GM18498 (cell line): Measurements from ENCODE around the gene CATSPERZ.
A peak's percentile ranks its signal among the peaks of the same experiment; 100 is the strongest.

Experiments
- ATAC-seq: cut with Tn5 transposase; IDR thresholded peaks from one replicate; pipeline ENCODE4 v1.9.1; 2021; ENCODE audit warnings: mild to moderate bottlenecking, moderate library complexity; ENCODE audit not compliant: unreplicated experiment

The CATSPERZ gene

DNA sequence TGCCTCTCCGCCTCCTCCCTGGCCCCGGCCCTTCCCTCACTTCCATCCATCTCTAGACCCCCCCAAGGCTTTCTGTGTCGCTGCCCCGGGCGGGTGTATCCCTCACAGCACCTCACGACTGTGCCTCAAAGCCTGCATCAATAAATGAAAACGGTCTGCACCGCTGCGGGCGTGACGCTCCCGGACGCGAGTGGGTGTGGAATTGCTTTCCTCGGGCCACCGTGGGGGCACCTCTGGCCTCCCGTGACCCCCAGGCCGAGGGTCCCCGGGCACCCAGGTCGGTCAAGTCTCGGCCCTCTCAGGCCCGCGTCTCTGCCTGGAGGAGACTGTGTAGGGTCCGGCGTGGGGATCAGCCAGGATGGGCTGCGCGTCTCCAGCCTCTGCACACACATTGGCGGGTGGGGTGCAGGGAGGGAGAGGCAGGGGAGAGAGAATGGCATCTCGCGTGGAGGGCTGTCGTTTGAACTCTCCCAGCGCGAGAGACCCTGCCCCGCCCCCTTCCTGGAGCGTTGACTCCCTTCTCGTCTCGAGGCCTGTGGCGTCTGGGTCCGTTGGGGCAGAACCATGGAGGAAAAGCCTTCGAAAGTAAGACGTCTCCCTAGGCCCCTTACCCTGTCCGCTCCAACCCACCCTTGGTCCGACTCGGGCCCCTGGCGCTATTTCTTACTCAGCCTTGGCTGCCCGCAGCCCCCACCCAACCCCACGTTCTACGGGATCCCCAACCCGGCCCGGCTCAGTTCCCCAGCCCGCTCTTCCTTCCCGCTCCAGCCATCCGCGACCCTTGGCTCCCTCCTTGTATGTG is at the start of gene CATSPERZ:
CATSPERZ (plus strand) TSS at position 512 of the 802 bp plus-strand sequence; CDS start at position 565, 53 bp downstream.
- ATAC-seq: no peak

DNA sequence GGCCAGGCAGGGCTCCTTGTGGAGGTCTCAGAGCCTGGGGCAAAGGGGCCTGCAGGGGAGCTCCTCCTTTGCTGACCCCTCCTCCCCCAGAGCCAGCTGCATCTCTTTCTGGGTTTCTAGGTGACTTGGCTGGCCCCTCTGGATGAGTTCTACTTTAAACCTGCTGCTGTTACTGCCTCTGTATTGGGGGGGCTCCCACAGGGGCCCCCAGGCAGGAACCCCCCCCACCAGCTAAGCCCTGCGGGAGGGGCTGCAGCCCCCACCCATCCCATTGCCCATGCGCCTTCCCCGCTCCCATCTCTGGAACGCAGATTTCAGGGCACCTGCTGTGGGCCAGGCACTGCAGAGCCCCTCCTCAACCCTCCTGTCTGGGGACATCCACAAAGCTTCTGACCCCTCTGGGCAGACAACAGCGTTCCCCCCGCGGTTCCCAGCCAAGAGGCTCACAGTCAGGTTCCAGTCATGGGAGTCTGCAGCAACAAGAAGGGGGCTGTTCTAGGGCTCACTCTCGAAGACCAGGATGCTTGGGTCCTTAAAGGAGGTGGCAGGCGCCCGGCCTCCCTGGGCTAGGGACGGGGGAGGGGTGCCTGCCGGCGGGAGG is 49.6 kb upstream of the CATSPERZ start:
- ATAC-seq: no peak

DNA sequence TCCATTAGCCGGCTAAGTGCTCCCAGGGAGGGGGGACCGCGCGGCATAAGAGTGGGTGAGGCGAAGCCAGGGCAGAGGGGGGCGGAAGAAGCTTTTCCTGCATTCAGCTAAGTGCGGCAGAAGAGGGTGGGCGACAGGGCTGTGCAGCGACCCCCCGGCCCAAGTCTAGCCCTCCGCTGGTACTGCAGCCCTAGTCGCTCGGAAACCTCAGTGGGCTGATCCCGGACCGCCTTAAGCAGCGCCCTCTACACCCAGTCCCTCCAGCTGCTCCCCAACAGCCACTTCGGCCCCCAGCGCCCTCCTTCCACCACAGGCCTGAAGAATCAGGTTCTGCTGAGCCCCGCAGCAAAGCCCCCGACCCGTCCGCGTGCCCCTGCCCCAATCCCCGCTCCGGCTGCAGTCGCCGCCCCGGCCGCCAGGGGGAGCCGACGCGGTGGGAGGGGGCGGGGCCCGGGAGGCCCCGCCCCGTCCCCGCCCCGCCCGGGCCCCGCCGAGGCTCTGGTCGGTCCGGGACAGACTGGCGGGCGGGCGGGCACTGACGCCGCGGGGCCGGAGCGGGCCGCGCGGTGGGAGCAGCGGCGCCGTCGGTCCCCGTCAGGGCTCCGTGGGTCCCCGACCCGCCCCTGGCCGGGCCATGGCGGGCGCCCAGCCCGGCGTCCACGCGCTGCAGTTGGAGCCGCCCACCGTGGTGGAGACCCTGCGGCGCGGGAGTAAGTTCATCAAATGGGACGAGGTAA is 49.0 kb upstream of the CATSPERZ start, which contains the start of gene PLCB3:
PLCB3 (plus strand) TSS at position 515 of the 737 bp plus-strand sequence; CDS start at position 635, 120 bp downstream.
- peak; percentile 54 for ATAC-seq

DNA sequence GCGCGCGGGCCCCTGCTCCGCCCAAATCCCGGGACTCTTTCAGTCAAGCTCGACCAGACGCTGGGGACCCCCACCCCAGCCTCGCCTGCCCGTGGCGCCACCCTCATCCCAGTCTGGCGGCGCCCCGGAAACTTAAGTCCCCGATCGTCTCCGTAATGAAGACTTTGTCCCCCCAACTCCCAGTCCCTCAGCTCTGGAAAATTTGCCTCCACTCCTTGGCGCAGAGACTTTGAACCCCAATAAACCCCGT is 48.5 kb upstream of the CATSPERZ start:
- ATAC-seq: no peak

DNA sequence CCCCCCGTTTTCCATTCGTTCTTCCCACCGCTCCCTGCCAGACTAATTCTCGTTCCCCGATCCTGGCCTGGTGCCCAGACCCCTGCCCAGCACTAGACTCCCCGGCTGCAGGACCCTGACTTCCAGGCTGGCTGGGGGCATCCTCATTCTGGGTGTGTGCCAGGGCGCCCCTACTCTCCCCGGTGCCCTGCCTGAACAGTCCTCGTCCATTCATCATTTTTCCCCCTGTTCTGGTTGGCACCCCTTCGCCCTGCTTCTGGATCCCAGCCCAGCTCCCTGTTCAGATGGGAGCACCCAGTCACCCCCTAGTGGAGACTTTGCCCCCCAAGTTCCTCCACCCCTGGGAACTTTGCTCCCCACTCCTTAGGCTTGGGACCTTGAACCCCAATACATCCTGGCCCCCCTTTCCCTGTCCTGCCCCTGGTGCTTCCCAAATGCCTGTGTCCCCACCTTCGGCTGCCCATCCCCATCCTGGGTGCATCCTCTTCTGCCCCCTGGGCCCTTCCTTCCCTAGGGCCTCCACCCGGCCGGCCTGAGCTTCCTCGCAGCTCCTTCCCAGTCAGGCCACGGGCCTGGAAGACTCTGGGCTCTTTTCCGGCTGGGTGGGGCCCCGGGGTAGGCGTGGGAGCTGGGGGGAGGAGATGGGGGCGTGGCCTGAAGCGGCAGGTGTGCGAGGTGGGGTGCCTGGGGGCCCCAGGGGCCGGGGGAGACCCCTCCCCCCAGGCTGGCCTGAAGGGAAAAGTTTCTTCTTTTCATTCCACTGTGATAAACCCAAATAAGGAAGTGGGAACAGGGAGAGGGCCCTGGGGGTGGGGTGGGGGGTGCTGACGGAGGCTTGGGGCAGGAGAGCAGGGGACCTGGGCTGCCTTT is 47.9 kb upstream of the CATSPERZ start:
- no peak for ATAC-seq

- no peak for ATAC-seq
These were observed 47.1 kb upstream of the CATSPERZ start for GRCh38 chr11:64253043-64253442.

DNA sequence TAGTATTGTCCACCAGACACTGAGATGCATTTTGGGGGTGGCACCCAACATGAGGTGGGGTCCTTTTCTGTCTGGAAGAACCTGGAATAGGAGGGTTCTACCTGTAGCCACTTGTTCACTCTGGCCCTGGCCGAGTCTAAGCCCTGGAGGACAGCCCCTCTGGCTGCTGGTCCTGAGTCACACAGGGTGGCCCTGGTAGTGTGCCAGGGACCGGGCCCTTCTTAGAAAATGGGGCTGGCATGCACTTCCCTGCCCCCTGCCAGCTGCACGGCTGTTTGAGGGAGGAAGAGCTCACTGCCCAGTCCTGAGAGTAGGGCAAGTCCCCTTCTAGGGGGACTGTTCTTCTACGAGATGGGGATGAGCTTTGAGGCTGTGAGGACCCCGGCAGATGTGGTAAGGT is 46.7 kb upstream of the CATSPERZ start:
- no peak for ATAC-seq

- ATAC-seq: no peak
These were observed 45.8 kb upstream of the CATSPERZ start for GRCh38 chr11:64254326-64254725.

DNA sequence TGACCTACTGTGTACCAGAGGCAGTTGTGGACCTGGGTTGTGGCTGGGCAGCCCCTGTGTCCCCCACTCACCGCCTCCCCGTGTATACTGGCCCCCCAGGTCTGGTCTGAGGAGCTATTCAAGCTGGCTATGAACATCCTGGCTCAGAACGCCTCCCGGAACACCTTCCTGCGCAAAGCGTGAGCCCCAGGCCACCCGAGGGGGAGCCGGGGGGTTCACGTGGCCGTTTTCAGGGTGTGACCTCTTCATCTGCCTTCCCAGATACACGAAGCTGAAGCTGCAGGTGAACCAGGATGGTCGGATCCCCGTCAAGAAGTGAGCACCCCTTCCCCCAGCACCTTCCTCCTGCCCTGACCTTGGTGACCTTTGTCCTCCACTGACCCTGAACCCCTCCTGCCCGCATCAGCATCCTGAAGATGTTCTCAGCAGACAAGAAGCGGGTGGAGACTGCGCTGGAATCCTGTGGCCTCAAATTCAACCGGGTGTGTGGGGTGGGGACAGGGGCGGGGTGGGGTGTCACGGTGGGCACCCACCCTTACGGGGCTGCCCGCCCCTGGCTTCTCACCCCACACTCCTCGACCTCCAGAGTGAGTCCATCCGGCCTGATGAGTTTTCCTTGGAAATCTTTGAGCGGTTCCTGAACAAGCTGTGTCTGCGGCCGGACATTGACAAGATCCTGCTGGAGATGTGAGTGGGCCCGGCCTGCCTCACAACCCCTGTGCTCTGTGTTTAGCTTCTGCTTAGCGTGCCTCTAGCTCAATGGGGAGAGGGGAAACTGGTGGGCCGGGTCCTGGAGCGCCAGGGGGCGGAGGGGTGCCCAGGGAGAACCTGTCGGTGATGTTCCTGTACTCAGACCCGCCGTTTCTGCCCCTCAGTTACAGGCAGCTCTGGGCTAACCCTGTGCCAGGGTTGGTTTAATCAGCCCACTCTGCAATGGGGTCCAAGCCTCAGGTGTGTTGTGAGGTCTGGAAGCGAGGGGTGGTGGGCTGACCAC is 44.7 kb upstream of the CATSPERZ start:
- ATAC-seq: no peak

DNA sequence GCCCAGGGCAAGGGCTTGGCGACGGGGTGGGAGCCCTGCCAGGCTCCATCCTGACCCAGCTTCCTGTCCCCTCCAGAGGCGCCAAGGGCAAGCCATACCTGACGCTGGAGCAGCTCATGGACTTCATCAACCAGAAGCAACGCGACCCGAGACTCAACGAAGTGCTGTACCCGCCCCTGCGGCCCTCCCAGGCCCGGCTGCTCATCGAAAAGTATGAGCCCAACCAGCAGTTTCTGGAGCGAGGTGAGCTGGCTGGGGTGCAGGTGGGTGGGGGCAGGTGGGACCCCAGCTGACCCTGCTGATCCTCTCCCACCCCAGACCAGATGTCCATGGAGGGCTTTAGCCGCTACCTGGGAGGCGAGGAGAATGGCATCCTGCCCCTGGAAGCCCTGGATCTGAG is 43.9 kb upstream of the CATSPERZ start:
- ATAC-seq: no peak

DNA sequence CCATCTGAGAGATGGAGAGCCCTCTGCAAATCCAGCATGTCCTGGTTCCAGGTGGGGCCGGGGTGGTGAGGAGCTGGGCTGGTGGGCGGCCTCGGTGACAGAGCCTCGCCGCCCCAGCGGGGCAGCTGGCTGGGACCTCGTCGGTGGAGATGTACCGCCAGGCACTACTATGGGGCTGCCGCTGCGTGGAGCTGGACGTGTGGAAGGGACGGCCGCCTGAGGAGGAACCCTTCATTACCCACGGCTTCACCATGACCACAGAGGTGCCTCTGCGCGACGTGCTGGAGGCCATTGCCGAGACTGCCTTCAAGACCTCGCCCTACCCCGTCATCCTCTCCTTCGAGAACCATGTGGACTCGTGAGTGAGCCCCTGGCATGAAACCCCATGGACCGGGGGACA is 41.8 kb upstream of the CATSPERZ start:
- ATAC-seq: no peak

DNA sequence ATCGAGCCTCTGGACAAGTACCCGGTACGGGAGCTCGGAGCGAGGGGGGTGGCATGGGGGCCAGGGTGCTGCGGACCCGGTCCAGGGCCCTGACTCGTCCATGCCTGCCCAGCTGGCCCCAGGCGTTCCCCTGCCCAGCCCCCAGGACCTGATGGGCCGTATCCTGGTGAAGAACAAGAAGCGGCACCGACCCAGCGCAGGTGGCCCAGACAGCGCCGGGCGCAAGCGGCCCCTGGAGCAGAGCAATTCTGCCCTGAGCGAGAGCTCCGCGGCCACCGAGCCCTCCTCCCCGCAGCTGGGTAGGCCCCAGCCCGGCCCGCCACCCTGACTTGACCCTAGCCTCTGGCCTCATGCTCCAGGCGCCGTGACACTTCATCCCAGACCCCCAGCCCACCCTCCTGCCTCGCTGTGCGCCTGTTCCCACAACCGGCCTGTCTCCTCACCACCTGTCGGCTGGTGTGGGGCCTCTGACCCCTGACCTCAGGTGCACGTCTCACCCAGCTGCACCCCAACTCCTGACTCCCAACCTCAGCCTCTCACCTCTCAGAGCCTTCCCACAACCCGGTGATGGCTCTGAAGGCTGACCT is 41.1 kb upstream of the CATSPERZ start:
- ATAC-seq: no peak

GRCh38 chr11:64259533-64260067 is 40.6 kb upstream of the CATSPERZ start:
- ATAC-seq: no peak

DNA sequence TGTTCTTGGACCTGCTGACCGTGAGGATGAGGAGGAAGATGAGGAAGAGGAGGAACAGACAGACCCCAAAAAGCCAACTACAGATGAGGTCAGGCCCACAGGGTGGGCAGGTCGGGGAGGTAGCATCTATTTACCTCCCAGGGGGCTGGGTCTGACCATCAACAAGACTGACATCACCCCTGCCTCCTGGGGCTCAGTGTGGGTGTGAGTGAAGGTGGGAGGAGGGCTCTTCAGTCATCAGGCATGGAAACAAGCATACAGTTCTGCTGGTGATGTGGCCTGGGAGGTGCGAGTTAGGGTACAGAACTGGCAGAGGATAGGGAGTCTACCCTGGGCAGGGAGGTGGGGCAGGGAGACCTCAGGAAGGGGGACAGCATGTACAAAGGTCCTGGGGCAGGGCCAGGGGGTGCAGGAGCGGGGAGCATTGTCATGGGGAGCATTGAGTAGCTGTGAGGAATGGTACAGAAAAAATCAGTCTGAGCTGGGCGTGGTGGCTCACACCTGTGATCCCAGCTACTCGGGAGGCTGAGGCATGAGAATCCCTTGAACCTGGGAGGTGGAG is 39.9 kb upstream of the CATSPERZ start:
- no peak for ATAC-seq

DNA sequence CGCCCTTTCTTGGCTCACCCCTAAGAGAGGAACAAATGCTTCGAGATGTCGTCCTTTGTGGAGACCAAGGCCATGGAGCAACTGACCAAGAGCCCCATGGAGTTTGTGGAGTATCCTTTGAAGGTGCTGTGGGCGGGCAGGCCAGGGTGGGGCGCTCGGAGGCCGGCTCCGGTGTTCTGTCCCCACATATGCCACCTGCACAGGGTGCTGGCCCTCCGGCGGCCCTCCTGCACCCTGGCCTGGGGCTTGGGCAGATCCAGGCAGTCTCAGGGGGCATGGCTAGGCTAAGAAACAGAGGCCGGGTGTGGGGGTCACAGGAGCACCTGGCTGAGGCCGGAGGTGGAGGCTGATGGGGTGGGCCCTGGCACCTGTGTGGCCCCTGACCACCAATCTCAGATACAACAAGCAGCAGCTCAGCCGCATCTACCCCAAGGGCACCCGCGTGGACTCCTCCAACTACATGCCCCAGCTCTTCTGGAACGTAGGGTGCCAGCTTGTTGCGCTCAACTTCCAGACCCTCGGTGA is 38.5 kb upstream of the CATSPERZ start:
- ATAC-seq: no peak

- ATAC-seq: no peak
These were observed 37.7 kb upstream of the CATSPERZ start for GRCh38 chr11:64262271-64263002.

DNA sequence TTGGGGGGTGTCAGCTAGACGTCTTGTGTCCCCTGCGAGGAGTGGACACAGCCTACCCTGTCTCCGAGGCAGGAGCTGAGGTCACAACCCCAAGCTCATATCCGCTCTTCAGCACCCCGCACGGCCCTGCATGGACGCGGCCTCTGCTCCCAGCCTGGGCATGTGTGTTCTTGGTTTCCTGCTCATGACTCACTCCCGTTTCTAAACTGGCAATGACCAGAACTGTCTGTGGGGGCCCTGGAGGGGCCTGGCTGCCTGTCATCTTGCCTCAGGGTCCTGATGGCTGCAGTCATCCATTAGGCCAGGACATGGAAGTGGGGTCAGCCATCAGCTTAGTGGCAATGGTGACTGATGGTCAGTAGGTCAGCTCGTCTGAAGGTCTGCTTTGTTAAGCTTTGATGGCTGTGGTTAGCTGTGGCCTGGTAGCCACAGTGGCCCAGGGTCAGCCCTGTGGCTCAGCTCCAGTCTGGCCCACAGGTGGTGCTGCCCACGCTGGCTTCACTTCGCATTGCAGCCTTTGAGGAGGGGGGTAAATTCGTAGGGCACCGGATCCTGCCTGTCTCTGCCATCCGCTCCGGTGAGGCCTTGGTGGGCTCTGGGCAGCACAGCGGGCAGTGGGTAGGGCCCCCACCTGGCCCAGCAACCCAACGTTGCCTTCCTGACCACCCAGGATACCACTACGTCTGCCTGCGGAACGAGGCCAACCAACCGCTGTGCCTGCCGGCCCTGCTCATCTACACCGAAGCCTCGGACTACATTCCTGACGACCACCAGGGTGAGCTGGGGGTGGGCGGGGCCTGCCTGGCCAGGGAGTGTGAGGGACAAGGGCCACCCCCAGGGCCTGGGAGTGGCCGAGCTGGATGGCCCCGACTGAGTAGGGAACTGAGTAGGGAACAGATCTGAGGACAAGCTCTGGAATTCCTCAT is 36.9 kb upstream of the CATSPERZ start:
- no peak for ATAC-seq
